Measurements from ENCODE around the gene MTA1. TPM values are rescaled to one million over a fixed set of nuclear protein-coding genes. Genes with fewer than 3 reads are reported as not detected.

Gene MTA1
- total and polyA plus RNA-seq, 10 of the 15 experiments (the other 5 are each of a cell fraction or from before 2014, with no cell fraction given): 0.14 to 162 (median 30.6) TPM

DNA sequence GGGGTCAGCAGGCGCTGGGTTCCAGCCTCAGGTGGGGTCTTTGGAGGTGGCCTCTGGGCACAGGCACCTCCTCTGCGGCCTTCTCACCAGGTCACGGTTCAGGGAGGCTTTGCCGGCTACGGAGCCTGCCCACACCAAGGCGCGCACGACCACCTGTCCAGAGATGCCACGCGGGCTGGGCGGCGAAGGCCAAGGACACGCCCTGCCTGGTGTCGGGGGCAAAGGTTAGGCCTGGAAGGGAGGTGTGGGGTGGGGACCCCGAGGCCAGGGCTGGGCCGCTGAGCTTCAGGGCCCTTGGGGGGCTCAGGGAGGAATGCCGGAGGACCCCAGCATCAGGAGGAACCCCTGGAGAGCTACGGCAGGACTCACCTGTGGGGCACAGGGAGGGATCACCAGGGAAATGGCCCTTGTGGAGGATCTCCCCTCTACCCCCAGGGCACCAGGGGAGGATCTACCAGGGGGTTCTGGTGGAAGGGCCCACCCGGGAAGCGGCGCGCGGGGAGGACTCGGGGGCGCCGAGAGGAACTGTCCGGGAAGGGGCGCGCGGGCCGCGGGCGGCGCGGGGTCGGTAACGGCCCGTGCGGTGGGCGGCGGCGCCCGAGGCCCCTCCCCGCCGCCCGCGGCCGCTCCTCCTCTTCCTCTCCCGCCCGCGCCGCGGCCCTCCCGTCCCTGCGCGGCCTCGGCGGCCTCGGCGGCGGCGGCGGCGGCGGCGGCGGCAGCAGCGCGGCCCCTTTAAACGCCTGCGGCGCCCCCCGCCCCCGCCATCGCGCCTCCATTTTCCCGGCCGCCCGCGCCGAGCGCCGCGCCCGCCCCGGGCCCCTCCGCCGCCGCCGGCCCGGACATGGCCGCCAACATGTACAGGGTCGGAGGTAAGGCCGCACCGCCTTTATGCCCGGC, at the start of gene MTA1 (continued):
- TF ChIP-seq SREBF2 (IDR thresholded peaks at IDR 0.05; ENCODE audit: low read length) (no peak), TCF12 (IDR thresholded peaks at IDR 0.05; ENCODE audit: low read depth, low read length) (no peak), ZNF384 (IDR thresholded peaks at IDR 0.05; ENCODE audit: borderline replicate concordance, low read depth, low read length) (no peak), BACH1 (IDR thresholded peaks at IDR 0.05; ENCODE audit: borderline replicate concordance) (no peak), KAT2A (conservative IDR thresholded peaks at IDR 0.05; ENCODE audit: control insufficient read depth, low read depth, low read length) (no peak), TARDBP (IDR thresholded peaks at IDR 0.05; ENCODE audit: borderline replicate concordance) (no peak), YY1 (IDR thresholded peaks at IDR 0.05; ENCODE audit: low read depth, low read length) (peak; percentile 85), MYC (IDR thresholded peaks at IDR 0.05; ENCODE audit: insufficient read depth, insufficient read length, insufficient replicate concordance, low read length, severe bottlenecking) (no peak), NR2C2 (IDR thresholded peaks at IDR 0.05; ENCODE audit: borderline replicate concordance, control insufficient read depth, insufficient read length, low read depth) (peak; percentile 34), MXI1 (IDR thresholded peaks at IDR 0.05; ENCODE audit: low read depth, low read length) (no peak), IRF4 (IDR thresholded peaks at IDR 0.05; ENCODE audit: low read depth, low read length) (no peak), SUPT20H (IDR thresholded peaks at IDR 0.05; ENCODE audit: borderline replicate concordance, control insufficient read depth, low read depth, low read length) (no peak), SMC3 (IDR thresholded peaks at IDR 0.05; ENCODE audit: borderline replicate concordance, low read length) (no peak), RUNX3 (IDR thresholded peaks at IDR 0.05; ENCODE audit: low read length) (no peak), YBX1 (IDR thresholded peaks at IDR 0.05) (no peak), ZNF207 (IDR thresholded peaks at IDR 0.05; ENCODE audit: borderline replicate concordance) (no peak), ZSCAN29 (IDR thresholded peaks at IDR 0.05) (no peak)
- TF ChIP-seq, protein P1, sequence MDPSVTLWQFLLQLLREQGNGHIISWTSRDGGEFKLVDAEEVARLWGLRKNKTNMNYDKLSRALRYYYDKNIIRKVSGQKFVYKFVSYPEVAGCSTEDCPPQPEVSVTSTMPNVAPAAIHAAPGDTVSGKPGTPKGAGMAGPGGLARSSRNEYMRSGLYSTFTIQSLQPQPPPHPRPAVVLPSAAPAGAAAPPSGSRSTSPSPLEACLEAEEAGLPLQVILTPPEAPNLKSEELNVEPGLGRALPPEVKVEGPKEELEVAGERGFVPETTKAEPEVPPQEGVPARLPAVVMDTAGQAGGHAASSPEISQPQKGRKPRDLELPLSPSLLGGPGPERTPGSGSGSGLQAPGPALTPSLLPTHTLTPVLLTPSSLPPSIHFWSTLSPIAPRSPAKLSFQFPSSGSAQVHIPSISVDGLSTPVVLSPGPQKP (IDR thresholded peaks at IDR 0.05; ENCODE audit: low read depth, low read length): no peak
- TF ChIP-seq, protein P2, sequence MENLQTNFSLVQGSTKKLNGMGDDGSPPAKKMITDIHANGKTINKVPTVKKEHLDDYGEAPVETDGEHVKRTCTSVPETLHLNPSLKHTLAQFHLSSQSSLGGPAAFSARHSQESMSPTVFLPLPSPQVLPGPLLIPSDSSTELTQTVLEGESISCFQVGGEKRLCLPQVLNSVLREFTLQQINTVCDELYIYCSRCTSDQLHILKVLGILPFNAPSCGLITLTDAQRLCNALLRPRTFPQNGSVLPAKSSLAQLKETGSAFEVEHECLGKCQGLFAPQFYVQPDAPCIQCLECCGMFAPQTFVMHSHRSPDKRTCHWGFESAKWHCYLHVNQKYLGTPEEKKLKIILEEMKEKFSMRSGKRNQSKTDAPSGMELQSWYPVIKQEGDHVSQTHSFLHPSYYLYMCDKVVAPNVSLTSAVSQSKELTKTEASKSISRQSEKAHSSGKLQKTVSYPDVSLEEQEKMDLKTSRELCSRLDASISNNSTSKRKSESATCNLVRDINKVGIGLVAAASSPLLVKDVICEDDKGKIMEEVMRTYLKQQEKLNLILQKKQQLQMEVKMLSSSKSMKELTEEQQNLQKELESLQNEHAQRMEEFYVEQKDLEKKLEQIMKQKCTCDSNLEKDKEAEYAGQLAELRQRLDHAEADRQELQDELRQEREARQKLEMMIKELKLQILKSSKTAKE (IDR thresholded peaks at IDR 0.05; ENCODE audit: low read depth, poor library complexity, severe bottlenecking): no peak
- TF ChIP-seq, protein P3, sequence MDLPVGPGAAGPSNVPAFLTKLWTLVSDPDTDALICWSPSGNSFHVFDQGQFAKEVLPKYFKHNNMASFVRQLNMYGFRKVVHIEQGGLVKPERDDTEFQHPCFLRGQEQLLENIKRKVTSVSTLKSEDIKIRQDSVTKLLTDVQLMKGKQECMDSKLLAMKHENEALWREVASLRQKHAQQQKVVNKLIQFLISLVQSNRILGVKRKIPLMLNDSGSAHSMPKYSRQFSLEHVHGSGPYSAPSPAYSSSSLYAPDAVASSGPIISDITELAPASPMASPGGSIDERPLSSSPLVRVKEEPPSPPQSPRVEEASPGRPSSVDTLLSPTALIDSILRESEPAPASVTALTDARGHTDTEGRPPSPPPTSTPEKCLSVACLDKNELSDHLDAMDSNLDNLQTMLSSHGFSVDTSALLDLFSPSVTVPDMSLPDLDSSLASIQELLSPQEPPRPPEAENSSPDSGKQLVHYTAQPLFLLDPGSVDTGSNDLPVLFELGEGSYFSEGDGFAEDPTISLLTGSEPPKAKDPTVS (IDR thresholded peaks at IDR 0.05; ENCODE audit: low read depth, low read length): no peak
- TF ChIP-seq, protein P4, sequence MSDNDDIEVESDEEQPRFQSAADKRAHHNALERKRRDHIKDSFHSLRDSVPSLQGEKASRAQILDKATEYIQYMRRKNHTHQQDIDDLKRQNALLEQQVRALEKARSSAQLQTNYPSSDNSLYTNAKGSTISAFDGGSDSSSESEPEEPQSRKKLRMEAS (IDR thresholded peaks at IDR 0.05; ENCODE audit: low read depth, low read length): no peak
